Esophagus muscularis mucosa (tissue), 3 donors: ENCODE data around the gene IMMP1L.

Experiments used
- POLR2A ChIP-seq: fragments of 450-650 bp; IDR thresholded peaks from one replicate; pipeline ENCODE4 v1.6.1; 2017; ENCODE audit warnings: antibody characterized with exemption, moderate library complexity, mild to moderate bottlenecking, low read depth
- POLR2AphosphoS5 ChIP-seq, 2 donors: sonication (generic); formaldehyde crosslinking; IDR thresholded peaks; one replicate each; pipeline ENCODE4 v1.6.1; 2017; ENCODE audit warnings: antibody characterized with exemption in 2 of 2
- TF ChIP-seq, protein P1 (sequence below), 3 experiments: fragments of 200-600 bp in 2 of 3; fragments of 450-650 bp in 1 of 3; sonication (generic) in 2 of 3; IDR thresholded peaks; one replicate each; pipeline ENCODE4 v1.5.1; 2017 to 2019; ENCODE audit warnings: antibody characterized with exemption in 3 of 3, mild to moderate bottlenecking in 2 of 3, moderate library complexity in 1 of 3

- TF ChIP-seq POLR2A = no peak
- TF ChIP-seq, protein P1, sequence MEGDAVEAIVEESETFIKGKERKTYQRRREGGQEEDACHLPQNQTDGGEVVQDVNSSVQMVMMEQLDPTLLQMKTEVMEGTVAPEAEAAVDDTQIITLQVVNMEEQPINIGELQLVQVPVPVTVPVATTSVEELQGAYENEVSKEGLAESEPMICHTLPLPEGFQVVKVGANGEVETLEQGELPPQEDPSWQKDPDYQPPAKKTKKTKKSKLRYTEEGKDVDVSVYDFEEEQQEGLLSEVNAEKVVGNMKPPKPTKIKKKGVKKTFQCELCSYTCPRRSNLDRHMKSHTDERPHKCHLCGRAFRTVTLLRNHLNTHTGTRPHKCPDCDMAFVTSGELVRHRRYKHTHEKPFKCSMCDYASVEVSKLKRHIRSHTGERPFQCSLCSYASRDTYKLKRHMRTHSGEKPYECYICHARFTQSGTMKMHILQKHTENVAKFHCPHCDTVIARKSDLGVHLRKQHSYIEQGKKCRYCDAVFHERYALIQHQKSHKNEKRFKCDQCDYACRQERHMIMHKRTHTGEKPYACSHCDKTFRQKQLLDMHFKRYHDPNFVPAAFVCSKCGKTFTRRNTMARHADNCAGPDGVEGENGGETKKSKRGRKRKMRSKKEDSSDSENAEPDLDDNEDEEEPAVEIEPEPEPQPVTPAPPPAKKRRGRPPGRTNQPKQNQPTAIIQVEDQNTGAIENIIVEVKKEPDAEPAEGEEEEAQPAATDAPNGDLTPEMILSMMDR (IDR thresholded peaks at IDR 0.05) = no peak
- no peak for TF ChIP-seq POLR2AphosphoS5 (IDR thresholded peaks at IDR 0.05)
These were observed 86.7 kb downstream of the IMMP1L start for GRCh38 chr11:31422703-31423102.
